SK-N-SH (cell line): ENCODE results near the gene HRH3. TPM values are rescaled to one million over a fixed set of nuclear protein-coding genes. Genes with fewer than 3 reads are reported as not detected.

Experiments used
- CTCF ChIA-PET: fragments of 300-600, 350-600 bp; formaldehyde crosslinking; extraction: SDS; loops from one replicate; lab custom pipeline; 2021; lab: Yijun Ruan, JAX
- POLR2A ChIA-PET: fragments of 350-600 bp; sonication (Branson Sonifier 250); formaldehyde crosslinking; extraction: SDS; loops from one replicate; lab custom pipeline; 2020; ENCODE audit warnings: antibody characterized with exemption, inconsistent platforms; lab: Yijun Ruan, JAX
- DNase-seq: peaks from one replicate; pipeline ENCODE4 v3.0.0; 2012
- H2AFZ ChIP-seq: fragments of 200-600 bp; sonication (generic); 2 replicates; pipeline ENCODE4 v1.8.1; 2016; ENCODE audit warnings: antibody characterized with exemption, mild to moderate bottlenecking, low read depth
- H3F3A ChIP-seq: fragments of 200-600 bp; sonication (generic); replicated peaks from 2 replicates; pipeline ENCODE3; 2016; ENCODE audit warnings: antibody characterized with exemption, mild to moderate bottlenecking; ENCODE audit not compliant: insufficient read depth
- H3K27ac ChIP-seq, 2 experiments: fragments of 200-500 bp in 1 of 2; fragments of 200-600 bp in 1 of 2; sonication (Bioruptor generic) in 1 of 2; sonication (generic), shearing (Covaris generic) in 1 of 2; 2 replicates each; pipeline versions ENCODE4 v1.5.1 to v1.6.1; 2014 to 2016; ENCODE audit warnings: low read depth in 2 of 2, inconsistent platforms in 1 of 2, low read length in 1 of 2, mild to moderate bottlenecking in 1 of 2, mixed read lengths in 1 of 2
- H3K27me3 ChIP-seq: fragments of 200-600 bp; sonication (generic), shearing (Covaris generic); 2 replicates; pipeline ENCODE4 v1.6.1; 2016; ENCODE audit warnings: mixed run types; ENCODE audit not compliant: insufficient read depth
- H3K36me3 ChIP-seq, 2 experiments: fragments of 200-500 bp in 1 of 2; fragments of 200-600 bp in 1 of 2; sonication (Bioruptor generic) in 1 of 2; sonication (generic) in 1 of 2; replicated peaks in 1 of 2; 2 replicates each; pipeline versions ENCODE3 to v1.5.1; 2014 to 2016; ENCODE audit warnings: low read length in 1 of 2, mild to moderate bottlenecking in 1 of 2; ENCODE audit not compliant: insufficient read depth in 2 of 2, control insufficient read depth in 1 of 2
- H3K4me1 ChIP-seq, 2 experiments: fragments of 200-500 bp in 1 of 2; fragments of 200-600 bp in 1 of 2; sonication (Bioruptor generic) in 1 of 2; sonication (generic), shearing (Covaris generic) in 1 of 2; 2 replicates each; pipeline versions ENCODE4 v1.5.1 to v1.6.1; 2014 to 2016; ENCODE audit warnings: low read depth in 1 of 2, low read length in 1 of 2, mixed run types in 1 of 2; ENCODE audit not compliant: insufficient read depth in 2 of 2, control insufficient read depth in 1 of 2
- H3K4me2 ChIP-seq: fragments of 200-600 bp; sonication (generic), shearing (Covaris generic); 2 replicates; pipeline ENCODE4 v1.6.1; 2017; ENCODE audit warnings: mixed run types
- H3K4me3 ChIP-seq, 2 experiments: fragments of 200-500 bp in 1 of 2; fragments of 200-600 bp in 1 of 2; sonication (Bioruptor generic) in 1 of 2; sonication (generic), shearing (Covaris generic) in 1 of 2; 2 replicates each; pipeline versions ENCODE4 v1.5.1 to v1.8.1; 2014 to 2016; ENCODE audit warnings: low read depth in 2 of 2, inconsistent platforms in 1 of 2, low read length in 1 of 2, mild to moderate bottlenecking in 1 of 2, mixed read lengths in 1 of 2, moderate library complexity in 1 of 2
- H3K79me2 ChIP-seq: fragments of 200-600 bp; sonication (generic); 2 replicates; pipeline ENCODE4 v1.8.1; 2017; ENCODE audit warnings: mild to moderate bottlenecking; ENCODE audit not compliant: insufficient read depth
- H3K9ac ChIP-seq: fragments of 200-600 bp; sonication (generic); 2 replicates; pipeline ENCODE4 v1.6.1; 2017; ENCODE audit warnings: mixed run types
- H3K9me2 ChIP-seq: fragments of 200-600 bp; sonication (generic); 2 replicates; pipeline ENCODE4 v1.6.1; 2017; ENCODE audit warnings: mixed run types
- H3K9me3 ChIP-seq: fragments of 200-600 bp; sonication (generic); 2 replicates; pipeline ENCODE4 v1.6.1; 2017; ENCODE audit warnings: mixed run types, mild to moderate bottlenecking, moderate library complexity
- H4K20me1 ChIP-seq: fragments of 200-600 bp; sonication (generic); 2 replicates; pipeline ENCODE4 v1.6.1; 2017; ENCODE audit warnings: mild to moderate bottlenecking, mixed run types; ENCODE audit not compliant: insufficient read depth
- CHD2 ChIP-seq: fragments of 150-350 bp; IDR thresholded peaks from 2 replicates; pipeline ENCODE4 v1.6.1; 2018; ENCODE audit warnings: low read length; ENCODE audit not compliant: partially characterized antibody
- CTCF ChIP-seq: fragments of 200-600 bp; sonication (generic); IDR thresholded peaks from 2 replicates; pipeline ENCODE4 v1.6.1; 2017; ENCODE audit warnings: antibody characterized with exemption, mild to moderate bottlenecking, moderate library complexity
- EZH2phosphoT487 ChIP-seq: fragments of 200-600 bp; sonication (generic); IDR thresholded peaks from 2 replicates; pipeline ENCODE4 v1.6.1; 2017; ENCODE audit warnings: low read depth, mixed run types, mild to moderate bottlenecking, antibody characterized with exemption, moderate library complexity, borderline replicate concordance
- FOXM1 ChIP-seq: IDR thresholded peaks from 2 replicates; pipeline ENCODE4 v1.4.0; 2012; ENCODE audit warnings: low read depth, mild to moderate bottlenecking
- GATA2 ChIP-seq: sonication (generic); formaldehyde crosslinking; IDR thresholded peaks from 2 replicates; pipeline ENCODE4 v1.5.0; 2020; ENCODE audit warnings: mild to moderate bottlenecking, missing genetic modification reagents
- JUND ChIP-seq: IDR thresholded peaks from 2 replicates; pipeline ENCODE4 v1.4.0; 2012
- MAX ChIP-seq: IDR thresholded peaks from 2 replicates; pipeline ENCODE4 v1.4.0; 2012; ENCODE audit warnings: low read depth
- NFIC ChIP-seq: IDR thresholded peaks from 2 replicates; pipeline ENCODE4 v1.4.0; 2012; ENCODE audit warnings: borderline replicate concordance
- PBX3 ChIP-seq: IDR thresholded peaks from 2 replicates; pipeline ENCODE4; 2012
- POLR2AphosphoS5 ChIP-seq: IDR thresholded peaks from 2 replicates; pipeline ENCODE4 v1.6.1; 2012; ENCODE audit warnings: low read depth, low read length
- RAD21 ChIP-seq: IDR thresholded peaks from 2 replicates; pipeline ENCODE4 v1.6.1; 2012; ENCODE audit warnings: mild to moderate bottlenecking, low read length
- RXRA ChIP-seq: IDR thresholded peaks from 2 replicates; pipeline ENCODE4 v1.4.0; 2012; ENCODE audit warnings: low read depth, mild to moderate bottlenecking, borderline replicate concordance
- SIN3A ChIP-seq: IDR thresholded peaks from 2 replicates; pipeline ENCODE4 v1.6.1; 2012; ENCODE audit warnings: low read depth, mild to moderate bottlenecking, low read length, moderate library complexity, borderline replicate concordance
- SMC3 ChIP-seq: IDR thresholded peaks from 2 replicates; pipeline ENCODE4 v1.6.1; 2012; ENCODE audit warnings: low read depth, low read length, improper control_type of control experiment
- TCF12 ChIP-seq: IDR thresholded peaks from 2 replicates; pipeline ENCODE4 v1.4.0; 2012
- TEAD4 ChIP-seq: IDR thresholded peaks from 2 replicates; pipeline ENCODE4 v1.4.0; 2012; ENCODE audit warnings: mild to moderate bottlenecking, borderline replicate concordance; ENCODE audit not compliant: insufficient read depth
- USF1 ChIP-seq: IDR thresholded peaks from 2 replicates; pipeline ENCODE4 v1.4.0; 2012; ENCODE audit warnings: low read depth, borderline replicate concordance
- USF2 ChIP-seq: fragments of 150-350 bp; IDR thresholded peaks from 2 replicates; pipeline ENCODE4 v1.6.1; 2017; ENCODE audit warnings: antibody characterized with exemption, low read length, low read depth, borderline replicate concordance
- YY1 ChIP-seq: IDR thresholded peaks from 2 replicates; pipeline ENCODE4 v1.4.0; 2012; ENCODE audit warnings: low read depth, mild to moderate bottlenecking
- WGBS: methylation state at CpG from one replicate; pipeline ENCODE4 v1.1.6; 2017; ENCODE audit warnings: low lambda C conversion rate; 5-methylcytosine and 5-hydroxymethylcytosine counted together
- polyA plus RNA-seq, 3 experiments: library from polyadenylated mRNA; depleted of rRNA; stranded (reverse); fragments of >200 nt; gene quantifications; 2 replicates each; pipeline ENCODE4 v1.2.3, GENCODE V29; 2012

Gene HRH3
- polyA plus RNA-seq, 1 of the 3 experiments (the other 2 are of a cell fraction), result 0.02 TPM

- TF ChIP-seq MAX, result no peak
- TF ChIP-seq GATA2 (CRISPR knock-in tag), result no peak
- TF ChIP-seq SIN3A, result no peak
- no peak for TF ChIP-seq YY1
- no peak for TF ChIP-seq CHD2
Observed at GRCh38 chr20:62202083-62202395, 18.0 kb downstream of the HRH3 start (continued).

- CTCF ChIA-PET, result interaction anchor here (0.9 kb wide), 1 partner anchor 15 kb away, joined by 3 read pairs; no protein-coding TSS in a partner anchor
- no peak overlapping the region for H3K4me3 ChIP-seq
- H4K20me1 ChIP-seq, result no peaks in the 10 kb centered on the region
- no peaks in the 10 kb centered on the region for H3K27me3 ChIP-seq
- no peaks in the 10 kb centered on the region; a peak in 1 of 4 replicates for H3K4me1 ChIP-seq
- no peak overlapping the region for H3K4me2 ChIP-seq
- WGBS, result 90% methylated on average over 31 of the region's 38 CpGs
- no peak overlapping the region for H3K9ac ChIP-seq
- H3K9me3 ChIP-seq, result no peaks in the 10 kb centered on the region
- POLR2A ChIA-PET, result no interaction called here
- no peak overlapping the region for H3K27ac ChIP-seq
- H3K79me2 ChIP-seq, result no peaks in the 10 kb centered on the region
- TF ChIP-seq NFIC, result no peak
- H3K36me3 ChIP-seq, result peaks cover 22 to 47% of the 10 kb centered on the region in 2 experiments
- no peaks in the 10 kb centered on the region for H3K9me2 ChIP-seq
- H3F3A ChIP-seq, result no peaks in the 10 kb centered on the region
- H2AFZ ChIP-seq, result no peak overlapping the region
- no peak for DNase-seq
Observed at GRCh38 chr20:62201173-62202082, 18.6 kb downstream of the HRH3 start.

GRCh38 chr20:62200491-62201172 lies 19.4 kb downstream of the HRH3 start:
- Histone ChIP-seq H3F3A (no peaks in the 10 kb centered on the region), H3K4me2 (no peak overlapping the region), H3K4me3 (no peak overlapping the region), H3K9ac (no peak overlapping the region), H3K79me2 (no peaks in the 10 kb centered on the region), H3K27ac (no peak overlapping the region), H3K27me3 (no peaks in the 10 kb centered on the region), H3K36me3 (peaks cover 22 to 49% of the 10 kb centered on the region in 2 experiments), H4K20me1 (no peaks in the 10 kb centered on the region), H3K9me2 (no peaks in the 10 kb centered on the region), H3K9me3 (no peaks in the 10 kb centered on the region), H2AFZ (no peak overlapping the region), H3K4me1 (no peaks in the 10 kb centered on the region; a peak in 1 of 4 replicates)
- no peak for DNase-seq
- WGBS, result 98% methylated on average over 16 of the region's 38 CpGs
- ChIA-PET POLR2A (no interaction called here), CTCF (interaction anchor here (0.9 kb wide), 1 partner anchor 16 kb away, joined by 3 read pairs; no protein-coding TSS in a partner anchor)
- TF ChIP-seq RXRA (no peak), POLR2AphosphoS5 (no peak), SMC3 (no peak), TEAD4 (no peak), USF2 (no peak), FOXM1 (no peak), MAX (no peak), RAD21 (no peak), CTCF (no peak), PBX3 (no peak), USF1 (no peak), TCF12 (no peak), YY1 (no peak), GATA2 (CRISPR knock-in tag) (no peak), JUND (no peak), EZH2phosphoT487 (no peak)
